GM18520 (cell line): ENCODE data around the gene HLA-DPB1.

Source experiments
- ATAC-seq: cut with Tn5 transposase; IDR thresholded peaks from one replicate; pipeline ENCODE4 v1.9.1; 2021; ENCODE audit not compliant: unreplicated experiment

HLA-DPB1 gene

DNA sequence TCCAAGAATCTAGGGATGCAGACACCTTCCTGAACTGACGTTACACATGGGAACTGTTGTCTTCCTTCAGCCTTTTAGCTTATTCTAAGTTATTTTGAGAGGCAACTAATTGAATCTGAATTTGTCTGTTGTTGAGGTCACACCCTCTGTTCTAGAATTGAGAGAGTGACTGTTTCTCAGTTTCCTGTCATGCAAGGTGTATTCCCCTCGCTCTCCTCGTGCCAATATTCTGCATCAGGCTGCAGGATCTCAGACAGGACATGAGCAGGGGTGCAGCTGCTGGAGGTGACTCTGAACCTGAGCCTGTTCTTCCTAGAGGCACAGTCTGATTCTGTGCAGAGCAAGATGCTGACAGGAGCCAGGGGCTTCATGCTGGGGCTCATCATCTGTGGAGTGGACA is 52.5 kb downstream of the HLA-DPB1 start:
- no peak for ATAC-seq

DNA sequence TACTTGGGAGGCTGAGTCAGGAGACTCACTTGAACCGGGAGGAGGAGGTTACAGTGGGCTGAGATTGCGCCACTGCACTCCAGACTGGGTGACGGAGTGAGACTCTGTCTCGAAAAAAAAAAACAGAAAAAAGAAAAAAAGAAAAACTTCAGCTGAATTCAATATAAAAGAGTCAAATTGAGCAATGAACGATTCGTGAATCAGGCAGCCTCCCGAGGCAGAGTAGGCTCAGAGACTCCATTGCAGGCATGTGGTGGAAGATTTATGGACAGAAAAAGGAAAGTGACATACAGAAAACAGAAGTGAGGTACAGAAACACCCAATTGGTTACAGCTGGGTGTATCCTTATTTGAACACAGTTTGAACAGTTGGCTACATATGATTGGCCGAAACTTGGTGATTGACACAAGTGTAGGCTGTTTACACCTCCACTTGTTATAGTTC is 56.3 kb downstream of the HLA-DPB1 start:
- no peak for ATAC-seq

DNA sequence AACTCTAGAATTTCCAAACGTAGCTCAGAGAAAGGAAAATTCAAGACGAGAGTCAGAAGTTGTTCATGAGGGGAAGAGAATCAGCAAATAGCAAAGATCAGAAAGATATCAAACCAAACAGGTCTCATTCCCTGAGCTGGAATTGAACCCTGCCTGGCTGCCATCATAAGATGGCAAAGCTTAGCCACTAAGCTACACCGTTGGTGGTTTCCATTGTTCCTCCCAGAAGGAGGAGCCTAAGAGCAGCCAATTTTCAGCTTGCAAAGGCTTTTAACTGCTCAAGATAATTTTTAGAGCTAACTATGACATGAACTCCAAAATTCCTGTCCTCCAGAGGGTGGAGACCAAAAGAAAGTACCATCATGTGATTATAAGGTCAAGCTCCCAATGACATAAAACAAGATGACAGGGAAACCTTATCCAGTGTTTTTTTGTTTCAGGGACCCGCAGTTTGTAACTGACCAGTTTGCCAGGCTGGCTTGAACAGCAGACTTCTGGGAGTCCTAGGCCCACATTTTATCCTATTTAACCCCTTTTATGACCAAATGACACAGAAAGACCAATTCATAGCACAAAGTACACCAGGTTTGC is 60.6 kb downstream of the HLA-DPB1 start:
- ATAC-seq = no peak
